HepG2 (cell line): ENCODE results near the gene HSPA5. TPM values are rescaled to one million over a fixed set of nuclear protein-coding genes. Genes with fewer than 3 reads are reported as not detected.

ENCODE experiments used
- AKAP8 ChIP-seq: sonication (generic); formaldehyde crosslinking; IDR thresholded peaks from 2 replicates; pipeline ENCODE4 v1.5.1; 2020; ENCODE audit warnings: mild to moderate bottlenecking, missing genetic modification reagents
- ATRX ChIP-seq: sonication (generic); formaldehyde crosslinking; IDR thresholded peaks from 2 replicates; pipeline ENCODE4 v1.4.0; 2020; ENCODE audit warnings: missing genetic modification reagents, borderline replicate concordance
- FLYWCH1 ChIP-seq: sonication (generic); formaldehyde crosslinking; IDR thresholded peaks from 2 replicates; pipeline ENCODE4 v1.8.1; 2023; ENCODE audit warnings: mild to moderate bottlenecking, missing genetic modification reagents
- GABPB1 ChIP-seq: IDR thresholded peaks from 2 replicates; pipeline ENCODE4 v1.6.1; 2016; ENCODE audit warnings: mild to moderate bottlenecking, missing genetic modification reagents, moderate library complexity, missing compliant biosample characterization
- JUN ChIP-seq: sonication (generic); formaldehyde crosslinking; IDR thresholded peaks from 2 replicates; pipeline ENCODE4 v1.4.0; 2020; ENCODE audit warnings: mild to moderate bottlenecking, missing genetic modification reagents
- JUNB ChIP-seq: sonication (generic); formaldehyde crosslinking; IDR thresholded peaks from 2 replicates; pipeline ENCODE4 v1.8.0; 2022; ENCODE audit warnings: missing genetic modification reagents, mild to moderate bottlenecking, borderline replicate concordance
- KDM6A ChIP-seq: IDR thresholded peaks from 2 replicates; pipeline ENCODE4 v1.6.1; 2016; ENCODE audit warnings: low read depth
- MBD4 ChIP-seq: IDR thresholded peaks from 2 replicates; pipeline ENCODE4 v1.6.1; 2012; ENCODE audit warnings: low read length, inconsistent platforms, borderline replicate concordance
- MTF2 ChIP-seq: sonication (generic); formaldehyde crosslinking; IDR thresholded peaks from 2 replicates; pipeline ENCODE4 v1.5.0; 2020; ENCODE audit warnings: missing genetic modification reagents, borderline replicate concordance
- PITX1 ChIP-seq: sonication (generic); formaldehyde crosslinking; IDR thresholded peaks from 2 replicates; pipeline ENCODE4 v1.5.1; 2020; ENCODE audit warnings: mild to moderate bottlenecking, missing genetic modification reagents
- SRY ChIP-seq: sonication (generic); formaldehyde crosslinking; IDR thresholded peaks from 2 replicates; pipeline ENCODE4 v1.8.0; 2022; ENCODE audit warnings: mild to moderate bottlenecking, missing genetic modification reagents
- TCF12 ChIP-seq, 2 experiments: fragments of 450-650 bp in 1 of 2; sonication (generic) in 1 of 2; formaldehyde crosslinking in 1 of 2; IDR thresholded peaks; 2 replicates each; pipeline versions ENCODE4 v1.6.1 to v1.8.0; 2017 to 2022; ENCODE audit warnings: antibody characterized with exemption in 1 of 2, mild to moderate bottlenecking in 1 of 2, missing genetic modification reagents in 1 of 2, moderate library complexity in 1 of 2
- TRAFD1 ChIP-seq: sonication (generic); formaldehyde crosslinking; IDR thresholded peaks from 2 replicates; pipeline ENCODE4 v1.5.1; 2020; ENCODE audit warnings: missing genetic modification reagents, mild to moderate bottlenecking, borderline replicate concordance
- YY1 ChIP-seq: IDR thresholded peaks from 2 replicates; pipeline ENCODE4 v1.6.1; 2011; ENCODE audit warnings: low read length, low read depth, moderate library complexity, mild to moderate bottlenecking; ENCODE audit not compliant: insufficient read depth, insufficient replicate concordance
- ZBTB34 ChIP-seq: sonication (generic); formaldehyde crosslinking; IDR thresholded peaks from 2 replicates; pipeline ENCODE4 v1.8.0; 2022; ENCODE audit warnings: mild to moderate bottlenecking, missing genetic modification reagents
- ZBTB42 ChIP-seq: sonication (generic); formaldehyde crosslinking; IDR thresholded peaks from 2 replicates; pipeline ENCODE4 v1.5.0; 2020; ENCODE audit warnings: mild to moderate bottlenecking, missing genetic modification reagents
- ZFP36L2 ChIP-seq: sonication (generic); formaldehyde crosslinking; IDR thresholded peaks from 2 replicates; pipeline ENCODE4 v1.4.0; 2020; ENCODE audit warnings: missing genetic modification reagents
- ZNF12 ChIP-seq: sonication (generic); formaldehyde crosslinking; IDR thresholded peaks from 2 replicates; pipeline ENCODE4 v1.5.0; 2020; ENCODE audit warnings: missing genetic modification reagents
- ZNF260 ChIP-seq: sonication (generic); formaldehyde crosslinking; IDR thresholded peaks from 2 replicates; pipeline ENCODE4 v1.4.0; 2020; ENCODE audit warnings: missing genetic modification reagents, low read depth, mild to moderate bottlenecking, borderline replicate concordance
- ZNF292 ChIP-seq: sonication (generic); formaldehyde crosslinking; IDR thresholded peaks from 2 replicates; pipeline ENCODE4 v1.8.1; 2022; ENCODE audit warnings: mild to moderate bottlenecking, low read depth, missing genetic modification reagents, borderline replicate concordance
- ZNF30 ChIP-seq: sonication (generic); formaldehyde crosslinking; IDR thresholded peaks from 2 replicates; pipeline ENCODE4 v1.5.0; 2020; ENCODE audit warnings: mild to moderate bottlenecking, missing genetic modification reagents
- ZNF703 ChIP-seq: sonication (generic); formaldehyde crosslinking; IDR thresholded peaks from 2 replicates; pipeline ENCODE4 v1.5.1; 2020; ENCODE audit warnings: missing genetic modification reagents, mild to moderate bottlenecking, moderate library complexity, borderline replicate concordance
- ZNF761 ChIP-seq: sonication (generic); formaldehyde crosslinking; conservative IDR thresholded peaks from 2 replicates; pipeline ENCODE4 v1.4.0; 2020; ENCODE audit warnings: mild to moderate bottlenecking, missing genetic modification reagents
- polyA plus RNA-seq, 8 experiments: library from polyadenylated mRNA; depleted of rRNA in 3 of 8; stranded (reverse) in 7 of 8; unstranded in 1 of 8; fragments of >200 nt; fragmentation: Illumina TruSeq in 4 of 8; extraction: Trizol in 4 of 8; gene quantifications; 2 replicates each; pipeline versions ENCODE4 v1.2.1 to v1.2.3, GENCODE V29; 2011 to 2016; ENCODE audit warnings: low read depth in 4 of 8, missing spikeins in 1 of 8, mixed read lengths in 1 of 8; ENCODE audit not compliant: insufficient read depth in 1 of 8
- total RNA-seq, 5 experiments: library from RNA; depleted of rRNA; stranded (reverse); fragments of >200 nt; fragmentation: Illumina TruSeq; extraction: Trizol; gene quantifications; 2 replicates each; pipeline ENCODE4 v1.2.3, GENCODE V29; 2016; ENCODE audit warnings: low read depth in 1 of 5
- TF ChIP-seq, protein P1 (sequence below): conservative IDR thresholded peaks from 2 replicates; pipeline ENCODE4 v1.6.1; 2018; ENCODE audit warnings: missing genetic modification reagents
- TF ChIP-seq, protein P2 (sequence below): sonication (generic); formaldehyde crosslinking; IDR thresholded peaks from 2 replicates; pipeline ENCODE4 v1.5.0; 2020; ENCODE audit warnings: missing genetic modification reagents, mild to moderate bottlenecking, borderline replicate concordance

HSPA5 gene
- total and polyA plus RNA-seq, 2 of the 13 experiments (the other 11 are each of a cell fraction or from before 2014, with no cell fraction given) = 201 to 206 TPM

GRCh38 chr9:125189361-125190289 lies 51.5 kb downstream of the HSPA5 start, which contains the start of gene PPP6C (continued):
- no peak for TF ChIP-seq ZNF12 (CRISPR knock-in tag)
- peak; percentile 45; the same call in 1 of the 2 replicates for TF ChIP-seq ZNF761 (CRISPR knock-in tag)
- no peak for TF ChIP-seq ATRX
- peak; percentile 97 for TF ChIP-seq GABPB1 (CRISPR knock-in tag)
- no peak for TF ChIP-seq MTF2 (CRISPR knock-in tag)
- TF ChIP-seq PITX1 (CRISPR knock-in tag) = peak; percentile 54; the same call in 1 of the 2 replicates
- no peak for TF ChIP-seq TRAFD1 (CRISPR knock-in tag)
- TF ChIP-seq, protein P1, sequence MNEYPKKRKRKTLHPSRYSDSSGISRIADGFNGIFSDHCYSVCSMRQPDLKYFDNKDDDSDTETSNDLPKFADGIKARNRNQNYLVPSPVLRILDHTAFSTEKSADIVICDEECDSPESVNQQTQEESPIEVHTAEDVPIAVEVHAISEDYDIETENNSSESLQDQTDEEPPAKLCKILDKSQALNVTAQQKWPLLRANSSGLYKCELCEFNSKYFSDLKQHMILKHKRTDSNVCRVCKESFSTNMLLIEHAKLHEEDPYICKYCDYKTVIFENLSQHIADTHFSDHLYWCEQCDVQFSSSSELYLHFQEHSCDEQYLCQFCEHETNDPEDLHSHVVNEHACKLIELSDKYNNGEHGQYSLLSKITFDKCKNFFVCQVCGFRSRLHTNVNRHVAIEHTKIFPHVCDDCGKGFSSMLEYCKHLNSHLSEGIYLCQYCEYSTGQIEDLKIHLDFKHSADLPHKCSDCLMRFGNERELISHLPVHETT = peak; percentile 98
- no peak for TF ChIP-seq KDM6A (CRISPR knock-in tag)
- no peak for TF ChIP-seq JUNB (CRISPR knock-in tag)
- peak; percentile 90 for TF ChIP-seq YY1
- no peak for TF ChIP-seq AKAP8 (CRISPR knock-in tag)
- TF ChIP-seq ZBTB42 (CRISPR knock-in tag) = no peak
- TF ChIP-seq ZNF30 (CRISPR knock-in tag) = no peak
- TF ChIP-seq, protein P2, sequence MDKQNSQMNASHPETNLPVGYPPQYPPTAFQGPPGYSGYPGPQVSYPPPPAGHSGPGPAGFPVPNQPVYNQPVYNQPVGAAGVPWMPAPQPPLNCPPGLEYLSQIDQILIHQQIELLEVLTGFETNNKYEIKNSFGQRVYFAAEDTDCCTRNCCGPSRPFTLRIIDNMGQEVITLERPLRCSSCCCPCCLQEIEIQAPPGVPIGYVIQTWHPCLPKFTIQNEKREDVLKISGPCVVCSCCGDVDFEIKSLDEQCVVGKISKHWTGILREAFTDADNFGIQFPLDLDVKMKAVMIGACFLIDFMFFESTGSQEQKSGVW (CRISPR knock-in tag) = no peak
- no peak for TF ChIP-seq ZNF292 (CRISPR knock-in tag)
- TF ChIP-seq ZNF260 (CRISPR knock-in tag) = no peak
- no peak for TF ChIP-seq JUN (CRISPR knock-in tag)
- TF ChIP-seq ZNF703 (CRISPR knock-in tag) = no peak; the same call in 1 of the 2 replicates
- no peak for TF ChIP-seq TCF12 (IDR thresholded peaks at IDR 0.05)
- TF ChIP-seq TCF12 (CRISPR knock-in tag; IDR thresholded peaks at IDR 0.05) = no peak
- TF ChIP-seq MBD4 = no peak
- TF ChIP-seq ZFP36L2 = no peak
- TF ChIP-seq SRY (CRISPR knock-in tag) = no peak
- no peak for TF ChIP-seq FLYWCH1
- TF ChIP-seq ZBTB34 (CRISPR knock-in tag) = no peak
